Esophagus (tissue), 2 donors: ENCODE data around the gene STT3B. TPM values are rescaled to one million over a fixed set of nuclear protein-coding genes. Genes with fewer than 3 reads are reported as not detected.
"Not testable (repeated sequence)": the region's sequence is repeated elsewhere in the genome, so short reads cannot be mapped to it uniquely, and the experiment has no call there.

Experiments
- H3K27ac ChIP-seq, 2 donors: one replicate each; pipeline ENCODE4 v1.5.1; 2013; ENCODE audit warnings: low read depth in 2 of 2, mild to moderate bottlenecking in 2 of 2, inconsistent platforms in 1 of 2, low read length in 1 of 2, moderate library complexity in 1 of 2
- H3K27me3 ChIP-seq, 2 donors: one replicate each; pipeline ENCODE4 v1.6.1; 2013; ENCODE audit warnings: low read length in 2 of 2, control low read depth in 1 of 2, mild to moderate bottlenecking in 1 of 2; ENCODE audit not compliant: insufficient read depth in 2 of 2, control insufficient read depth in 1 of 2
- H3K36me3 ChIP-seq, 2 donors: one replicate each; pipeline ENCODE4 v1.6.1; 2013; ENCODE audit warnings: low read length in 1 of 2; ENCODE audit not compliant: control insufficient read depth in 2 of 2, insufficient read depth in 2 of 2
- H3K4me1 ChIP-seq, 2 donors: one replicate each; pipeline ENCODE4 v1.6.1; 2013; ENCODE audit warnings: low read length in 1 of 2; ENCODE audit not compliant: control insufficient read depth in 2 of 2, insufficient read depth in 2 of 2
- H3K4me3 ChIP-seq, 2 donors: one replicate each; pipeline ENCODE4 v1.5.1; 2013; ENCODE audit warnings: low read length in 2 of 2, mild to moderate bottlenecking in 2 of 2, low read depth in 1 of 2, moderate library complexity in 1 of 2
- H3K9me3 ChIP-seq, 2 donors: one replicate each; pipeline ENCODE4 v1.6.1; 2013; ENCODE audit warnings: mild to moderate bottlenecking in 2 of 2, low read depth in 1 of 2, low read length in 1 of 2, moderate library complexity in 1 of 2; ENCODE audit not compliant: control insufficient read depth in 2 of 2, insufficient read depth in 1 of 2
- WGBS, 2 donors: extraction: QIAGEN DNeasy Blood & Tissue Kit; methylation state at CpG; one replicate each; pipeline ENCODE4 v1.1.7; 2013; 5-methylcytosine and 5-hydroxymethylcytosine counted together
- polyA plus RNA-seq, 2 donors: library from polyadenylated mRNA; stranded (reverse); fragments of 200-250 nt; gene quantifications; one replicate each; pipeline ENCODE4 v1.2.3, GENCODE V29; 2013
- donor health status: healthy with polysubstance abuse.
- donor health status: Bipolar disorder and iron deficiency.

STT3B gene
- polyA plus RNA-seq, 2 donors = 31.1 to 38.4 TPM

DNA sequence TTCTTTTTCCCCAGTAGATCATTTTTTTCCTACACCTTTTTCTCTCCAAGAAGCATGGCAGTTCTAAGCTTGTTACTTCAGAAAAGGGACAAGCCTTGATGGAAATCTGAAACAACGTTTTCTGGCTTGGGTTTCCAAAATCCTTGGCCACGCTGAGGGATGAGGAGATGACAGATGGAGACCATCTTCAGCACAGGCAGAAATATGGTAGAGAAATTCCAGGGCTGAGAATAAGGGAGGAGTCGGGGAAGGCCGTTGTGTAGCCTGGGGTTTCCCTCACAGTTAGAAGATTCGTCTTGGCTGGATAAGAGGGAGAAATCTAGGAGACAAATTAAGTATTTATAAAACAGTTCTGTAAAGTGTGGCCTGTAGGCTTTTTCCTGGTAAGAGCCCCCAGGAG, 33.9 kb upstream of the STT3B start:
- no peaks in the 10 kb centered on the region for H3K27me3 ChIP-seq
- H3K4me3 ChIP-seq = no peak overlapping the region
- H3K9me3 ChIP-seq = no peaks in the 10 kb centered on the region
- WGBS, 2 donors = 59 to 70% methylated on average over 5 of the region's 5 CpGs
- no peak overlapping the region for H3K27ac ChIP-seq
- no peaks in the 10 kb centered on the region for H3K36me3 ChIP-seq
- no peaks in the 10 kb centered on the region for H3K4me1 ChIP-seq

DNA sequence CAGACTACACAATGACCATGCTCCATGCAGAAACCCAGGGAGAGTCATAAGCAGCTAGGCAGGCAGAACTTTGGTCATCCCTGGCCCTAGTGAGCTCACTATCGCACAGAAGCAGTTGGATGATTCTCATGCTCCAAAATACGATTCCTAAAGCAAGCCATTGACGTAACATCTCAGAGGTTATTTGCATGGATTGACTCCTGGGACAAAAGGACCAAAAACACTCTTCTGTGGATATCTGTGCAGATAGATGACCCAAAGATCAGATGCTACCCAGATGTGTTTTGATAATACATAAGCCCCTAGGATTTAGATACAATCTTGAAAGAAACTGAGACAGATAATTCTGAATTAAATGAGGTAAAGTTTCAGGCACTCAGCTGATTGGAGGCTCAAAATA, 33.4 kb upstream of the STT3B start:
- no peaks in the 10 kb centered on the region for H3K27me3 ChIP-seq
- H3K36me3 ChIP-seq = no peaks in the 10 kb centered on the region
- no peaks in the 10 kb centered on the region for H3K9me3 ChIP-seq
- H3K27ac ChIP-seq = no peak overlapping the region
- 89 to 92% methylated on average over 3 of the region's 3 CpGs for WGBS, 2 donors
- no peak overlapping the region for H3K4me3 ChIP-seq
- no peaks in the 10 kb centered on the region for H3K4me1 ChIP-seq

DNA sequence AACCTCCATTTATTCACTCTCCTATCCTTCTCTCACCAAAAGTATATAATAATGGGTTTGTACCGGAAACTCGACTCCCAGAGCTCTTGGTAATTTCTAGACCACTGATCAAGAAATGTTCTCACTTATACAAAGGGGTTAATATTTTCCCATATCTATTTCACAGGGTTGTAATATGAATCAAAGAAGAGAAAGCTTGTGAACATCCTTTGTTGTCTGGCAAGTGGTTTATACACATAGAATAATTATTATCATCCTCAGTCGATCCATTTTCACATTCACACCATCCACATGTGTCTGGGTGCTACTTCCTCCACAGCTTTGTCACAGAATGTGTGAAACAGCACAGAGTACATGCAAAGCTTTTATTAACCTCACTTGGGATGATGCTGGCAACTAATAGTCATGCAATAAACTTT, 29.9 kb upstream of the STT3B start:
- H3K4me1 ChIP-seq = peaks cover 0 to 3% of the 10 kb centered on the region in 2 donors
- H3K36me3 ChIP-seq = no peaks in the 10 kb centered on the region
- 73 to 81% methylated on average over 3 of the region's 3 CpGs for WGBS, 2 donors
- no peak overlapping the region for H3K4me3 ChIP-seq
- no peaks in the 10 kb centered on the region for H3K27me3 ChIP-seq
- no peak overlapping the region for H3K27ac ChIP-seq
- H3K9me3 ChIP-seq = no peaks in the 10 kb centered on the region

DNA sequence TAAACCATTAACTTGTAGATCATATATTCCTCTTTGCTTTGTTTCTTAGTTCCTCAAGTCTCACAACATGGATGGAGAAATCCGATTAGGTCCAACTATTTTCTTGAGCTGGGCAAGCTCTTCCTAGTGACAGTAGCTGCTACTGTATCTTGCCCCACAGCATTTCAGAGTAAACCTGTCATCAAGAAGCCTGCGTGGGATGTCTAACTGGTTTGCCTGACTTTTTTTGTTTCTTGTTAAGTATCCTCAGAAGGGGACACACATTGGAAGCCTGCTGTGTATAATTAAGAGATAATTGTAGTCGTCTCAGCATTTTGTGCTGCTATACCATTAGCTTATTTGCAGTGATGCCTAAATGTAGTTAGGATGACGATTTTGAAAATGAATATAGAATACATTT, 29.3 kb upstream of the STT3B start:
- no peak overlapping the region for H3K4me3 ChIP-seq
- no peaks in the 10 kb centered on the region for H3K36me3 ChIP-seq
- WGBS, 2 donors = 49 to 55% methylated on average over 4 of the region's 4 CpGs
- H3K9me3 ChIP-seq = no peaks in the 10 kb centered on the region
- H3K27ac ChIP-seq = no peak overlapping the region
- no peaks in the 10 kb centered on the region for H3K27me3 ChIP-seq
- H3K4me1 ChIP-seq = peaks cover 0 to 3% of the 10 kb centered on the region in 2 donors

DNA sequence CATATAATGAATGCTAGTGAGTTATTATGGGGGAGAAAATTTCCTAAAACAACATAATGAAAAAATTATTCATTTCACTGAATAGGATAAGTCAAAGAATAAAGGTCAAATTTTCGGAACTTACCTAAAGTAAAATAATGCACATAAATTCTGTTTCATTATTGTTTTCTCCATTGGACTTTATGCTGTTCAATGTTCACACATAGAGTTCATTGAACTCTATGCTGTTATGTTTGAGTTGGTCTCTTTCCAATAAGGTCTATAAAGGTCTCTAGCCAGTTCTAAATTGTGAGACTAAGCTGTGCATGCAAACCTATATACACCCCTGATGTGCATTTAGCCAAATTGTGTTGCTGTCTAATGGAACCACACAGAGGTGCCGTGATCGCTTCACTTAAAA, 28.5 kb upstream of the STT3B start:
- H3K4me1 ChIP-seq = peaks cover 0 to 3% of the 10 kb centered on the region in 2 donors
- WGBS, 2 donors = 91 to 98% methylated on average over 3 of the region's 3 CpGs
- no peaks in the 10 kb centered on the region for H3K9me3 ChIP-seq
- H3K4me3 ChIP-seq = no peak overlapping the region
- no peaks in the 10 kb centered on the region for H3K36me3 ChIP-seq
- H3K27ac ChIP-seq = no peak overlapping the region
- H3K27me3 ChIP-seq = no peaks in the 10 kb centered on the region

DNA sequence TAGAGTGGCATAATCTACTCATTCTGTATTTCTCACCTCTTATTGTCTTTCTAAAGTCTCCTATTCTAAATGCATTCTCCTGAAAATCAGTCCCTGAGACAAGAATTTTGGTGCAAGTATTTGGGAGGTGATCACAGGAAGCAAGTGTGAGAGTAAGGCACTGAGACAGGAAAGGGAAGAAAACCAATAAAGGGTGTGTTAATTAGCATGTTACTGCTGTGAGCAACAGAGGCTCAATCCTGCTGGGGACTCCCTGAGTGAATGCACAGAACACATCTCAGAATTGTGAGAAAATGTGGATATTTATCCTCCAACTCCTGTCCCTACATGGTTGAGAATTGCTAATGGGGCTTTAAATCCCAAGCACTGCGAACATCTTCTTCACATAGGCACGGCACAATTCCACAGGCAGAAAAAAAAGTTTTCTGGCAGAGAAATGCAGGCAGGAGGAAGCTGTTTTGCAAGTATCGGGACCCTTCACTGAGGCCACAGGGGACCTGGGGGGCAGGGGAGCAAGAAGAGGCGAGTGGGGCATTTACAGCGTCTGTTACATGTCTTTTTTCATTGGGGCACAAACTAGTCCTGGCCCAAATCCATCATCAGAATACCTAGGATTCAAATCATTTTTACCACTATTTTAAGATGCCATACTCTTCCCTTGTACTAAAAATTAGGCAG, 27.2 kb upstream of the STT3B start:
- H3K4me3 ChIP-seq = no peak overlapping the region
- 48 to 60% methylated on average over 5 of the region's 5 CpGs for WGBS, 2 donors
- no peaks in the 10 kb centered on the region for H3K36me3 ChIP-seq
- H3K9me3 ChIP-seq = no peaks in the 10 kb centered on the region
- peaks cover 0 to 3% of the 10 kb centered on the region in 2 donors for H3K4me1 ChIP-seq
- no peaks in the 10 kb centered on the region for H3K27me3 ChIP-seq
- no peak overlapping the region for H3K27ac ChIP-seq

DNA sequence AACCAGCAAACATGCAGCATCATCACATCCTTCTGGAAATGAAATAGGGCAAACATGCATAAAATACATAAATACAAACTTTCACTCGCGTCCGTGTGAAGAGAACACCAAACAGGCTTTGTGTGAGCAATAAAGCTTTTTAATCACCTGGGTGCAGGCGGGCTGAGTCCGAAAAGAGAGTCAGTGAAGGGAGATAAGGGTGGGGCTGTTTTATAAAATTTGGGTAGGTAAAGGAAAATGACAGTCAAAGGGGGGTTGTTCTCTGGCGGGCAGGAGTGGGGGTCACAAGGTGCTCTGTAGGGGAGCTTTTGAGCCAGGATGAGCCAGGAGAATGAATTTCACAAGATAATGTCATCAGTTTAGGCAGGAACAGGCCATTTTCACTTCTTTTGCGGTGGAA, 26.2 kb upstream of the STT3B start:
- H3K9me3 ChIP-seq, H3K4me1 ChIP-seq: not testable (repeated sequence)
- WGBS, 2 donors = 87 to 93% methylated on average over 7 of the region's 7 CpGs

DNA sequence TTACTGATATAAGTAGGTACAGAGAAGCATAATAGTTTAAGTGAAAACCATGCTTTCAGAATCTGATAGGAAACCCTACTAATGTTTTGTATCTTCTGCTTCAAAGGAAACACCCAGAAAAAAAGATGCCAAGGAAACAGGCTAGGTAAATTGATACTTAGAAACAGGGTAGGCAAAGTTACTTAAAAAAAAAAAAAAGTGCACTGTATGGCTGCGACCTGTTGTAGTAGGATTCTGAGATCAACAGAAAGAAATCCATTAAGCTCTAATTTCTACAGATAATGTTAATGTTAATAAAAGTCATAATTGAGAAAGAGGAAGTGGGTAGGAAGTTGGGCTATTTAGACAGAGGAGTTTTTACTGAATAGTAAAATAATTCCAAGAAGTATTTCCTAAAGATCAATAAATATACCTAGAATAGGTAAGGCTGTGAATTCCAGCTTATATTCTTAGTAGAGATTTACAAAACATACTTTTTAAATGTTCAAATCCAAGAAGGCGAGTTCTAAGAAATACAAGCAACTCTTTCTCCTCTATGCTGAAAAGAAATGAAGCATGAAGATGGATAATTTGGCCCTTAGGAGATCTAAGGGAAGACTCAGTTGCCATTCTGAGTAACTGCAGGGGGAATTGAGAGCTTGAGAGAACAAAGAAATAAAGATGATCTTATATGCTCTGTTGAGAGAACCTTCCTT, 24.1 kb upstream of the STT3B start:
- Histone ChIP-seq H3K4me3 (no peak overlapping the region), H3K4me1 (peaks cover 0 to 3% of the 10 kb centered on the region in 2 donors), H3K27me3 (no peaks in the 10 kb centered on the region), H3K27ac (no peak overlapping the region), H3K36me3 (no peaks in the 10 kb centered on the region), H3K9me3 (no peaks in the 10 kb centered on the region)
- 81 to 85% methylated on average over 2 of the region's 2 CpGs for WGBS, 2 donors

More for the DNA sequence above, 26.2 kb upstream of the STT3B start:
- not testable (repeated sequence) for H3K36me3 ChIP-seq, H3K27ac ChIP-seq, H3K4me3 ChIP-seq, H3K27me3 ChIP-seq

DNA sequence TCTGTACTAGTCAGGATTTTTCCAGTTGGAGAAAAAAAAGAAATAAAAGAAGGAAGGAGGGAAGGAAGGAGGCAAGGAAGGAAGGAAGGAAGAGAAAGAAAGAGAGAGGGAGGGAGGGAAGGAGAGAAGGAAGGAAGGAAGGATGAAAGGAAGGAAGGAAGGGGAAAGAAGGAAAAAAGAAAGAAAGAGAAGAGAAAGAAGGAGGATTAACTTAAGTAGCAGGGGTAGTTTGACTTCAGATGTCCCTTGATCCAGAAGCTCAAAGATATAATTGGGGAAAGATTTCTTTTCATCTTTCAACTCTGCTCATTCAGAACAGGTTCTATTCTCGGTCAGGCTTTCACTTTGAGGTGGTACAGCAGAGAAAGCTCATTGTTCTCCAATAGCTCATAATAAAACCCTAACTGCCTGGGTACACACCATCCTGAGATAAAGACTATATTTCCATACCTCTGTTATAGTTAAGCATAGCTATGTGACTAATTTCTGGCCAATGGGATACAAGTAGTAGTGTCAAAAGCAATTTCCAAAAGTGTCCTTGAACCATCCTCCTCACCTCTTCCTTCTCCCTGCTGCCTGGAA, 23.5 kb upstream of the STT3B start:
- Histone ChIP-seq H3K9me3 (no peaks in the 10 kb centered on the region), H3K4me3 (no peak overlapping the region), H3K27ac (no peak overlapping the region), H3K4me1 (peaks cover 0 to 3% of the 10 kb centered on the region in 2 donors), H3K27me3 (no peaks in the 10 kb centered on the region), H3K36me3 (no peaks in the 10 kb centered on the region)
- 58 to 85% methylated on average over 1 of the region's 1 CpG for WGBS, 2 donors
